ENCODE results near the gene TANGO6.
"Not testable (repeated sequence)": the region's sequence is repeated elsewhere in the genome, so short reads cannot be mapped to it uniquely, and the experiment has no call there.

TANGO6 gene

GRCh38 chr16:68972720-68973119 lies 129.4 kb downstream of the TANGO6 start:
- peak; percentile 75 for DNase-seq

- DNase-seq, result no peak
Measured at GRCh38 chr16:68973611-68974120, 130.3 kb downstream of the TANGO6 start.

- DNase-seq, result no peak
Measured at GRCh38 chr16:68978303-68978954, 135.1 kb downstream of the TANGO6 start.

GRCh38 chr16:68980695-68981315 lies 137.5 kb downstream of the TANGO6 start:
- no peak for DNase-seq

- DNase-seq, result no peak
Measured at GRCh38 chr16:68981971-68982370, 138.6 kb downstream of the TANGO6 start.

GRCh38 chr16:68984467-68984866 lies 141.1 kb downstream of the TANGO6 start:
- DNase-seq, result no peak

- DNase-seq, result no peak
Measured at GRCh38 chr16:68985268-68985667, 141.9 kb downstream of the TANGO6 start.

GRCh38 chr16:68985855-68986254 lies 142.5 kb downstream of the TANGO6 start:
- DNase-seq, result peak; percentile 6

GRCh38 chr16:68987734-68988457 lies 144.6 kb downstream of the TANGO6 start:
- no peak for DNase-seq

GRCh38 chr16:68990172-68990845 lies 147.0 kb downstream of the TANGO6 start:
- DNase-seq, result not testable (repeated sequence)

GRCh38 chr16:68991075-68991474 lies 147.7 kb downstream of the TANGO6 start:
- no peak for DNase-seq

- DNase-seq, result peak; percentile 68
Measured at GRCh38 chr16:68992521-68992920, 149.2 kb downstream of the TANGO6 start.

- DNase-seq, result no peak
Measured at GRCh38 chr16:68993456-68993855, 150.1 kb downstream of the TANGO6 start.

- peak; percentile 85 for DNase-seq
Measured at GRCh38 chr16:68993885-68994284, 150.6 kb downstream of the TANGO6 start.

GRCh38 chr16:68994324-68994723 lies 151.0 kb downstream of the TANGO6 start:
- no peak for DNase-seq

- peak; percentile 58 for DNase-seq
Measured at GRCh38 chr16:68995011-68995504, 151.7 kb downstream of the TANGO6 start.

GRCh38 chr16:68997564-68997963 lies 154.2 kb downstream of the TANGO6 start:
- no peak for DNase-seq

GRCh38 chr16:68999114-68999513 lies 155.8 kb downstream of the TANGO6 start:
- DNase-seq, result no peak

- DNase-seq, result no peak
Measured at GRCh38 chr16:69003500-69003899, 160.2 kb downstream of the TANGO6 start.

- DNase-seq, result no peak
Measured at GRCh38 chr16:69005641-69006355, 162.5 kb downstream of the TANGO6 start.

- no peak for DNase-seq
Measured at GRCh38 chr16:69012906-69013305, 169.6 kb downstream of the TANGO6 start.

GRCh38 chr16:69013991-69014390 lies 170.7 kb downstream of the TANGO6 start:
- peak; percentile 64 for DNase-seq

Data from fibroblast of skin of scalp (primary cell).